NCI-H2029 treated with DMSO at 0.1 percent for 48 hours (cell line): ENCODE measurements around the gene NHSL2.

Experiments
- DNase-seq: peaks from one replicate; lab custom pipeline; 2025; lab: John Stamatoyannopoulos, UW

The NHSL2 gene

GRCh38 chrX:72182924-72183323 lies 272.3 kb downstream of the NHSL2 start:
- no peak for DNase-seq

GRCh38 chrX:72201836-72202536 lies 291.3 kb downstream of the NHSL2 start:
- no peak for DNase-seq
